Upper lobe of left lung (tissue), 4 donors: ENCODE data around the gene B4GALNT3.

Source experiments
- EP300 ChIP-seq, 4 donors: sonication (generic); formaldehyde crosslinking; IDR thresholded peaks; one replicate each; pipeline ENCODE4 v1.5.1; 2017; ENCODE audit warnings: antibody characterized with exemption in 4 of 4, control low read depth in 2 of 4
- POLR2A ChIP-seq, 4 donors: fragments of 450-650 bp; IDR thresholded peaks; one replicate each; pipeline ENCODE4 v1.5.1; 2016 to 2017; ENCODE audit warnings: antibody characterized with exemption in 4 of 4, mild to moderate bottlenecking in 2 of 4
- POLR2AphosphoS5 ChIP-seq, 2 donors: sonication (generic); formaldehyde crosslinking; IDR thresholded peaks; one replicate each; pipeline ENCODE4 v1.5.1; 2017; ENCODE audit warnings: antibody characterized with exemption in 2 of 2
- TF ChIP-seq, protein P1 (sequence below), 6 experiments: fragments of 450-650 bp in 4 of 6; fragments of 200-600 bp in 2 of 6; sonication (generic) in 2 of 6; IDR thresholded peaks; one replicate each; pipeline ENCODE4 v1.5.1; 2016 to 2019; ENCODE audit warnings: antibody characterized with exemption in 6 of 6

- TF ChIP-seq, protein P1, sequence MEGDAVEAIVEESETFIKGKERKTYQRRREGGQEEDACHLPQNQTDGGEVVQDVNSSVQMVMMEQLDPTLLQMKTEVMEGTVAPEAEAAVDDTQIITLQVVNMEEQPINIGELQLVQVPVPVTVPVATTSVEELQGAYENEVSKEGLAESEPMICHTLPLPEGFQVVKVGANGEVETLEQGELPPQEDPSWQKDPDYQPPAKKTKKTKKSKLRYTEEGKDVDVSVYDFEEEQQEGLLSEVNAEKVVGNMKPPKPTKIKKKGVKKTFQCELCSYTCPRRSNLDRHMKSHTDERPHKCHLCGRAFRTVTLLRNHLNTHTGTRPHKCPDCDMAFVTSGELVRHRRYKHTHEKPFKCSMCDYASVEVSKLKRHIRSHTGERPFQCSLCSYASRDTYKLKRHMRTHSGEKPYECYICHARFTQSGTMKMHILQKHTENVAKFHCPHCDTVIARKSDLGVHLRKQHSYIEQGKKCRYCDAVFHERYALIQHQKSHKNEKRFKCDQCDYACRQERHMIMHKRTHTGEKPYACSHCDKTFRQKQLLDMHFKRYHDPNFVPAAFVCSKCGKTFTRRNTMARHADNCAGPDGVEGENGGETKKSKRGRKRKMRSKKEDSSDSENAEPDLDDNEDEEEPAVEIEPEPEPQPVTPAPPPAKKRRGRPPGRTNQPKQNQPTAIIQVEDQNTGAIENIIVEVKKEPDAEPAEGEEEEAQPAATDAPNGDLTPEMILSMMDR (IDR thresholded peaks at IDR 0.05): no peak
- no peak for TF ChIP-seq EP300 (IDR thresholded peaks at IDR 0.05)
- no peak for TF ChIP-seq POLR2A (IDR thresholded peaks at IDR 0.05)
- no peak for TF ChIP-seq POLR2AphosphoS5 (IDR thresholded peaks at IDR 0.05)
These were observed 73.3 kb downstream of the B4GALNT3 start for GRCh38 chr12:532908-533565.
